ENCODE data around the gene OS9.

The OS9 gene

GRCh38 chr12:57762463-57762862 is 68.5 kb downstream of the OS9 start:
- Histone ChIP-seq H3K4me2 (ENCODE audit: low read length, poor library complexity, severe bottlenecking) (no peak overlapping the region), H3K27me3 (ENCODE audit: control insufficient read depth in 1 of 2, insufficient read depth in 1 of 2, low read length in 2 of 2) (peaks cover 50 to 54% of the 10 kb centered on the region in 2 experiments), H4K91ac (ENCODE audit: low read length) (no peak overlapping the region), H3K79me1 (replicated peaks; ENCODE audit: low read length, poor library complexity, severe bottlenecking) (no peaks in the 10 kb centered on the region), H2BK12ac (ENCODE audit: low read length in 2 of 2) (no peak overlapping the region), H2AK5ac (ENCODE audit: low read length, severe bottlenecking) (no peak overlapping the region), H2BK120ac (ENCODE audit: low read depth, low read length) (no peak overlapping the region), H4K8ac (ENCODE audit: low read length) (no peak overlapping the region), H3K18ac (ENCODE audit: low read depth in 1 of 2, low read length in 2 of 2) (no peak overlapping the region), H3K23ac (ENCODE audit: low read length in 2 of 2) (no peak overlapping the region), H2BK5ac (ENCODE audit: low read depth, low read length, poor library complexity, severe bottlenecking) (no peak overlapping the region), H2BK15ac (ENCODE audit: low read depth, poor library complexity, severe bottlenecking) (no peak overlapping the region), H3K36me3 (ENCODE audit: control insufficient read depth in 1 of 2, insufficient read depth in 2 of 2, low read depth in 1 of 2, low read length in 2 of 2) (peaks cover 0 to 16% of the 10 kb centered on the region in 2 experiments), H3K9ac (ENCODE audit: low read length) (no peak overlapping the region), H3K4me1 (ENCODE audit: control insufficient read depth, insufficient read depth, low read depth, low read length) (peaks cover 24% of the 10 kb centered on the region), H2AFZ (ENCODE audit: low read depth, low read length) (no peak overlapping the region), H3K14ac (ENCODE audit: low read length in 2 of 2) (no peak overlapping the region), H3K9me3 (ENCODE audit: control insufficient read depth, low read length) (no peaks in the 10 kb centered on the region), H3K27ac (ENCODE audit: low read length, poor library complexity, severe bottlenecking) (no peak overlapping the region), H3K4ac (ENCODE audit: low read depth in 1 of 2, low read length in 2 of 2) (no peak overlapping the region), H3K4me3 (ENCODE audit: insufficient read depth in 1 of 2, low read depth in 1 of 2, low read length in 2 of 2) (no peak overlapping the region)
- DNase-seq, result no peak
- WGBS, result 82% methylated on average over 2 of the region's 2 CpGs

- no peak overlapping the region for H2AK5ac ChIP-seq (ENCODE audit: low read length, severe bottlenecking)
- H2BK12ac ChIP-seq (ENCODE audit: low read length in 2 of 2), result no peak overlapping the region
- DNase-seq, result no peak
- H3K4ac ChIP-seq (ENCODE audit: low read depth in 1 of 2, low read length in 2 of 2), result no peak overlapping the region
- H3K4me3 ChIP-seq (ENCODE audit: insufficient read depth in 1 of 2, low read depth in 1 of 2, low read length in 2 of 2), result no peak overlapping the region
- H3K4me1 ChIP-seq (ENCODE audit: control insufficient read depth, insufficient read depth, low read depth, low read length), result peaks cover 24% of the 10 kb centered on the region
- H3K27me3 ChIP-seq (ENCODE audit: control insufficient read depth in 1 of 2, insufficient read depth in 1 of 2, low read length in 2 of 2), result peaks cover 52 to 58% of the 10 kb centered on the region in 2 experiments
- H4K8ac ChIP-seq (ENCODE audit: low read length), result no peak overlapping the region
- no peak overlapping the region for H3K9ac ChIP-seq (ENCODE audit: low read length)
- H3K18ac ChIP-seq (ENCODE audit: low read depth in 1 of 2, low read length in 2 of 2), result no peak overlapping the region
- no peaks in the 10 kb centered on the region for H3K9me3 ChIP-seq (ENCODE audit: control insufficient read depth, low read length)
- no peaks in the 10 kb centered on the region for H3K79me1 ChIP-seq (replicated peaks; ENCODE audit: low read length, poor library complexity, severe bottlenecking)
- 81% methylated on average over 6 of the region's 6 CpGs for WGBS
- no peak overlapping the region for H3K14ac ChIP-seq (ENCODE audit: low read length in 2 of 2)
- no peak overlapping the region for H2BK15ac ChIP-seq (ENCODE audit: low read depth, poor library complexity, severe bottlenecking)
- H2BK120ac ChIP-seq (ENCODE audit: low read depth, low read length), result no peak overlapping the region
- peaks cover 11% of the 10 kb centered on the region in 2 experiments for H3K36me3 ChIP-seq (ENCODE audit: control insufficient read depth in 1 of 2, insufficient read depth in 2 of 2, low read depth in 1 of 2, low read length in 2 of 2)
- H2BK5ac ChIP-seq (ENCODE audit: low read depth, low read length, poor library complexity, severe bottlenecking), result no peak overlapping the region
- no peak overlapping the region for H4K91ac ChIP-seq (ENCODE audit: low read length)
- no peak overlapping the region for H3K4me2 ChIP-seq (ENCODE audit: low read length, poor library complexity, severe bottlenecking)
- no peak overlapping the region for H2AFZ ChIP-seq (ENCODE audit: low read depth, low read length)
- no peak overlapping the region for H3K23ac ChIP-seq (ENCODE audit: low read length in 2 of 2)
- no peak overlapping the region for H3K27ac ChIP-seq (ENCODE audit: low read length, poor library complexity, severe bottlenecking)
Observed at GRCh38 chr12:57763881-57764661, 70.1 kb downstream of the OS9 start.

- no peaks in the 10 kb centered on the region for H3K9me3 ChIP-seq (ENCODE audit: control insufficient read depth, low read length)
- no peak overlapping the region for H2BK5ac ChIP-seq (ENCODE audit: low read depth, low read length, poor library complexity, severe bottlenecking)
- H3K27me3 ChIP-seq (ENCODE audit: control insufficient read depth in 1 of 2, insufficient read depth in 1 of 2, low read length in 2 of 2), result peaks cover 52 to 58% of the 10 kb centered on the region in 2 experiments
- H3K4me3 ChIP-seq (ENCODE audit: insufficient read depth in 1 of 2, low read depth in 1 of 2, low read length in 2 of 2), result peak overlapping the region in 1 of 2 experiments; percentile 73
- H4K8ac ChIP-seq (ENCODE audit: low read length), result no peak overlapping the region
- H2BK12ac ChIP-seq (ENCODE audit: low read length in 2 of 2), result no peak overlapping the region
- no peak overlapping the region for H2BK120ac ChIP-seq (ENCODE audit: low read depth, low read length)
- no peak overlapping the region for H3K27ac ChIP-seq (ENCODE audit: low read length, poor library complexity, severe bottlenecking)
- peak overlapping the region in 1 of 2 experiments; percentile 88 for H3K14ac ChIP-seq (ENCODE audit: low read length in 2 of 2)
- peaks cover 24% of the 10 kb centered on the region for H3K4me1 ChIP-seq (ENCODE audit: control insufficient read depth, insufficient read depth, low read depth, low read length)
- no peak overlapping the region for H3K18ac ChIP-seq (ENCODE audit: low read depth in 1 of 2, low read length in 2 of 2)
- H2AK5ac ChIP-seq (ENCODE audit: low read length, severe bottlenecking), result no peak overlapping the region
- 24% methylated on average over 17 of the region's 17 CpGs for WGBS
- H4K91ac ChIP-seq (ENCODE audit: low read length), result no peak overlapping the region
- no peak overlapping the region for H2AFZ ChIP-seq (ENCODE audit: low read depth, low read length)
- peak overlapping the region; percentile 59 for H3K4me2 ChIP-seq (ENCODE audit: low read length, poor library complexity, severe bottlenecking)
- H2BK15ac ChIP-seq (ENCODE audit: low read depth, poor library complexity, severe bottlenecking), result no peak overlapping the region
- peaks cover 14 to 17% of the 10 kb centered on the region in 2 experiments for H3K36me3 ChIP-seq (ENCODE audit: control insufficient read depth in 1 of 2, insufficient read depth in 2 of 2, low read depth in 1 of 2, low read length in 2 of 2)
- H3K23ac ChIP-seq (ENCODE audit: low read length in 2 of 2), result peak overlapping the region in 1 of 2 experiments; percentile 97
- H3K9ac ChIP-seq (ENCODE audit: low read length), result peak overlapping the region; percentile 32
- DNase-seq, result no peak
- no peak overlapping the region for H3K4ac ChIP-seq (ENCODE audit: low read depth in 1 of 2, low read length in 2 of 2)
- peaks cover 1% of the 10 kb centered on the region for H3K79me1 ChIP-seq (replicated peaks; ENCODE audit: low read length, poor library complexity, severe bottlenecking)
Observed at GRCh38 chr12:57764662-57765002, 70.7 kb downstream of the OS9 start.

- 3% methylated on average over 57 of the region's 60 CpGs for WGBS
- H3K27me3 ChIP-seq (ENCODE audit: control insufficient read depth in 1 of 2, insufficient read depth in 1 of 2, low read length in 2 of 2), result peaks cover 52 to 58% of the 10 kb centered on the region in 2 experiments
Observed at GRCh38 chr12:57765003-57765697, 71.2 kb downstream of the OS9 start.

More at GRCh38 chr12:57765003-57765697, 71.2 kb downstream of the OS9 start:
- Histone ChIP-seq H3K14ac (ENCODE audit: low read length in 2 of 2) (peak overlapping the region in 1 of 2 experiments; percentile 88), H4K91ac (ENCODE audit: low read length) (no peak overlapping the region), H2AK5ac (ENCODE audit: low read length, severe bottlenecking) (no peak overlapping the region), H4K8ac (ENCODE audit: low read length) (peak overlapping the region; percentile 31), H2BK5ac (ENCODE audit: low read depth, low read length, poor library complexity, severe bottlenecking) (no peak overlapping the region), H3K4ac (ENCODE audit: low read depth in 1 of 2, low read length in 2 of 2) (no peak overlapping the region), H3K9ac (ENCODE audit: low read length) (peak overlapping the region; percentile 32), H2AFZ (ENCODE audit: low read depth, low read length) (no peak overlapping the region), H3K9me3 (ENCODE audit: control insufficient read depth, low read length) (no peaks in the 10 kb centered on the region), H3K18ac (ENCODE audit: low read depth in 1 of 2, low read length in 2 of 2) (peak overlapping the region in 1 of 2 experiments; percentile 11), H3K4me1 (ENCODE audit: control insufficient read depth, insufficient read depth, low read depth, low read length) (peaks cover 24% of the 10 kb centered on the region), H3K27ac (ENCODE audit: low read length, poor library complexity, severe bottlenecking) (no peak overlapping the region), H2BK120ac (ENCODE audit: low read depth, low read length) (no peak overlapping the region), H2BK15ac (ENCODE audit: low read depth, poor library complexity, severe bottlenecking) (no peak overlapping the region), H3K79me1 (replicated peaks; ENCODE audit: low read length, poor library complexity, severe bottlenecking) (peaks cover 3% of the 10 kb centered on the region), H2BK12ac (ENCODE audit: low read length in 2 of 2) (no peak overlapping the region), H3K36me3 (ENCODE audit: control insufficient read depth in 1 of 2, insufficient read depth in 2 of 2, low read depth in 1 of 2, low read length in 2 of 2) (peaks cover 17 to 22% of the 10 kb centered on the region in 2 experiments), H3K4me2 (ENCODE audit: low read length, poor library complexity, severe bottlenecking) (peak overlapping the region; percentile 59), H3K23ac (ENCODE audit: low read length in 2 of 2) (peak overlapping the region in 1 of 2 experiments; percentile 97), H3K4me3 (ENCODE audit: insufficient read depth in 1 of 2, low read depth in 1 of 2, low read length in 2 of 2) (peak overlapping the region; percentile 35 to 73)
- peak; percentile 55 for DNase-seq
